Gastroesophageal sphincter (tissue), 3 donors: ENCODE data around the gene RTCA.

Experiments
- POLR2A ChIP-seq, 2 donors: fragments of 450-650 bp; IDR thresholded peaks; one replicate each; pipeline ENCODE4 v1.6.1; 2017; ENCODE audit warnings: antibody characterized with exemption in 2 of 2, mild to moderate bottlenecking in 2 of 2, moderate library complexity in 1 of 2
- POLR2AphosphoS5 ChIP-seq: sonication (generic); formaldehyde crosslinking; IDR thresholded peaks from one replicate; pipeline ENCODE4 v1.6.1; 2017; ENCODE audit warnings: antibody characterized with exemption
- TF ChIP-seq, protein P1 (sequence below), 4 experiments: fragments of 200-600 bp in 2 of 4; fragments of 450-650 bp in 2 of 4; sonication (generic) in 1 of 4; IDR thresholded peaks; one replicate each; pipeline ENCODE4 v1.5.1; 2017 to 2019; ENCODE audit warnings: antibody characterized with exemption in 4 of 4, mild to moderate bottlenecking in 2 of 4, moderate library complexity in 2 of 4

DNA sequence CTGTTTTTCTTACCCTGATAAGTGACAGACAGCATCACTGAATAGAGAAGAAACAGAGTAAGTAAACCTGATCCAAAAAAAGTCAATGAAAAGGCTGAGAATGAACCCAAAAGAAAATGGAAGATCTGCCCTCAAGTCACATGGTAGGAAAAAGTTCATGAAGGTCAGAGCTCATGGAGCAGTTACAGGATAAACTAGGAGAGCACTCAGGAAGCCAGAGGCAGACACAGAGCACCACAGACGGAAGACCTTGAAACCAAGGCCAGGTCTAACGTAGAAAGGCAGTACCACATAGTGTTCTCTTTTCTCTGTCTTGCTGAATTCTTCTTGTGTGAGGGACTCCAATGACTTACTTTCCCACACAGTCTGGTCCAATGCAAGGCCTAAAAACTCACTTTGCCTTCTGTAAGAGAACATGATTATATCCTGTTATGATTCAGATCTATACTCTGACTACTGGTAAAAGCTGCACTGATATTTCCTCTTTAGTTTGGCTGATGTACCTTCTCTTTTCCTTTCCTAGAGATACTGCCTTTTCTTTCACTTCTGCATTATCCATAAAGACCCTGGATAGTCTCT lies 40.8 kb downstream of the RTCA start:
- TF ChIP-seq POLR2A (IDR thresholded peaks at IDR 0.05) (no peak), POLR2AphosphoS5 (no peak)
- TF ChIP-seq, protein P1, sequence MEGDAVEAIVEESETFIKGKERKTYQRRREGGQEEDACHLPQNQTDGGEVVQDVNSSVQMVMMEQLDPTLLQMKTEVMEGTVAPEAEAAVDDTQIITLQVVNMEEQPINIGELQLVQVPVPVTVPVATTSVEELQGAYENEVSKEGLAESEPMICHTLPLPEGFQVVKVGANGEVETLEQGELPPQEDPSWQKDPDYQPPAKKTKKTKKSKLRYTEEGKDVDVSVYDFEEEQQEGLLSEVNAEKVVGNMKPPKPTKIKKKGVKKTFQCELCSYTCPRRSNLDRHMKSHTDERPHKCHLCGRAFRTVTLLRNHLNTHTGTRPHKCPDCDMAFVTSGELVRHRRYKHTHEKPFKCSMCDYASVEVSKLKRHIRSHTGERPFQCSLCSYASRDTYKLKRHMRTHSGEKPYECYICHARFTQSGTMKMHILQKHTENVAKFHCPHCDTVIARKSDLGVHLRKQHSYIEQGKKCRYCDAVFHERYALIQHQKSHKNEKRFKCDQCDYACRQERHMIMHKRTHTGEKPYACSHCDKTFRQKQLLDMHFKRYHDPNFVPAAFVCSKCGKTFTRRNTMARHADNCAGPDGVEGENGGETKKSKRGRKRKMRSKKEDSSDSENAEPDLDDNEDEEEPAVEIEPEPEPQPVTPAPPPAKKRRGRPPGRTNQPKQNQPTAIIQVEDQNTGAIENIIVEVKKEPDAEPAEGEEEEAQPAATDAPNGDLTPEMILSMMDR (IDR thresholded peaks at IDR 0.05), result no peak
